Thyroid gland (tissue), 4 donors: ENCODE data around the gene RHOB. TPM values are rescaled to one million over a fixed set of nuclear protein-coding genes. Genes with fewer than 3 reads are reported as not detected.

Experiments used
- DNase-seq, 2 donors: peaks; one replicate each; pipeline ENCODE4 v3.0.0-alpha.2; 2019
- H3K27ac ChIP-seq, 3 donors: fragments of 200-600 bp; sonication (generic); 1 replicate in 2 of 3; 2 replicates in 1 of 3; pipeline ENCODE4 v1.5.1; 2016 to 2019; ENCODE audit warnings: mild to moderate bottlenecking in 1 of 3, moderate library complexity in 1 of 3
- H3K27me3 ChIP-seq: fragments of 200-600 bp; sonication (generic); one replicate; pipeline ENCODE4 v1.5.1; 2019
- H3K36me3 ChIP-seq, 2 donors: fragments of 200-600 bp; sonication (generic); one replicate each; pipeline ENCODE4 v1.5.1; 2016 to 2019
- H3K4me1 ChIP-seq, 2 donors: fragments of 200-600 bp; sonication (generic); one replicate each; pipeline ENCODE4 v1.5.1; 2017 to 2019
- H3K4me3 ChIP-seq, 3 donors: fragments of 200-600 bp; sonication (generic); replicated peaks in 1 of 3; 1 replicate in 2 of 3; 2 replicates in 1 of 3; pipeline ENCODE4 v1.5.1; 2016; ENCODE audit warnings: mild to moderate bottlenecking in 1 of 3
- H3K9me3 ChIP-seq: fragments of 200-600 bp; sonication (generic); one replicate; pipeline ENCODE4 v1.5.1; 2017
- CTCF ChIP-seq, 6 experiments: fragments of 200-600 bp in 3 of 6; fragments of 450-650 bp in 3 of 6; sonication (generic) in 3 of 6; IDR thresholded peaks; one replicate each; pipeline ENCODE4 v1.5.1; 2016 to 2019; ENCODE audit warnings: antibody characterized with exemption in 6 of 6, mild to moderate bottlenecking in 2 of 6, inconsistent platforms in 1 of 6, moderate library complexity in 1 of 6
- POLR2A ChIP-seq, 2 donors: fragments of 450-650 bp; IDR thresholded peaks; one replicate each; pipeline ENCODE4 v1.6.1; 2017; ENCODE audit warnings: antibody characterized with exemption in 2 of 2, mild to moderate bottlenecking in 2 of 2, moderate library complexity in 1 of 2
- WGBS, 2 donors: methylation state at CpG; one replicate each; pipeline ENCODE4 v1.1.5; 2017; 5-methylcytosine and 5-hydroxymethylcytosine counted together
- intact Hi-C: fragments of 100-400 bp; cut with DNase I; formaldehyde crosslinking; loops from one replicate; pipeline ENCODE4 v1.15.1; 2023
- total RNA-seq, 4 donors: library from RNA; depleted of rRNA; stranded (reverse); fragments of >200 nt; gene quantifications; one replicate each; pipeline ENCODE4 v1.2.3, GENCODE V29; 2016

The RHOB gene
- total RNA-seq, 4 donors from 2014 or later: 238 to 381 (median 271) TPM

- no peak for TF ChIP-seq POLR2A (IDR thresholded peaks at IDR 0.05)
- no peak for TF ChIP-seq CTCF (IDR thresholded peaks at IDR 0.05)
- intact Hi-C loops: no loop called here
- Histone ChIP-seq H3K9me3 (no peaks in the 10 kb centered on the region), H3K36me3 (no peaks in the 10 kb centered on the region), H3K4me1 (peaks cover 0 to 6% of the 10 kb centered on the region in 2 donors), H3K27me3 (no peaks in the 10 kb centered on the region), H3K27ac (no peak overlapping the region), H3K4me3 (no peak overlapping the region)
- DNase-seq: no peak
- 94% methylated on average over 7 of the region's 7 CpGs for WGBS, 2 donors
Observed at GRCh38 chr2:20474757-20475566, 28.1 kb downstream of the RHOB start.

- no peaks in the 10 kb centered on the region for H3K27me3 ChIP-seq
- H3K27ac ChIP-seq: no peak overlapping the region
- no peaks in the 10 kb centered on the region for H3K36me3 ChIP-seq
- H3K9me3 ChIP-seq: no peaks in the 10 kb centered on the region
- H3K4me1 ChIP-seq: peaks cover 0 to 6% of the 10 kb centered on the region in 2 donors
- WGBS, 2 donors: 95 to 97% methylated on average over 3 of the region's 3 CpGs
- intact Hi-C loops: no loop called here
- no peak overlapping the region for H3K4me3 ChIP-seq
- no peak for TF ChIP-seq CTCF (IDR thresholded peaks at IDR 0.05)
- no peak for TF ChIP-seq POLR2A (IDR thresholded peaks at IDR 0.05)
- DNase-seq: no peak
Observed at GRCh38 chr2:20475567-20475952, 28.7 kb downstream of the RHOB start.

GRCh38 chr2:20476481-20476880 lies 29.6 kb downstream of the RHOB start:
- intact Hi-C loops: no loop called here
- no peaks in the 10 kb centered on the region for H3K9me3 ChIP-seq
- no peak overlapping the region for H3K4me3 ChIP-seq
- H3K36me3 ChIP-seq: no peaks in the 10 kb centered on the region
- no peak for TF ChIP-seq CTCF (IDR thresholded peaks at IDR 0.05)
- no peak for TF ChIP-seq POLR2A (IDR thresholded peaks at IDR 0.05)
- H3K27me3 ChIP-seq: no peaks in the 10 kb centered on the region
- peaks cover 0 to 6% of the 10 kb centered on the region in 2 donors for H3K4me1 ChIP-seq
- H3K27ac ChIP-seq: no peak overlapping the region
- DNase-seq: no peak
- WGBS, 2 donors: 93 to 98% methylated on average over 1 of the region's 1 CpG

DNA sequence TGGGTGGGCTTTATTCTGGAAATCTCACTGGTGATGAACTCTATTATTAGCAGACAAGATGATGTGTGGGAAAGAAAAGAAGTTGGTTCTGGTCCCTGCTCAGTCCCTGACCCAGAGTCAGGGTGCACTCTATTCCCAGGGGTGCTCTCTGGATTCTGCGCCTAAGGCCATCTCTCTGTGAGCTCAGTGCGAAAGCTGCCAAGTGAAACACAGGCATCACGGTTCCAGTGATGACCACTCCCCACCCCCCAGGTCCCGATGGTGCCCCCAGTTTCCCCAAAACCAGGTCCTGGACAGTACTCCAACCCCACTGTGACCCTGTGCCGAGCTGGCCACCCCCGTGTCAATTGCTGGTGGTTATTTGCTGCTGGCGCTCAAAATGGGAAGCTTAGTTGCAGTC lies 30.1 kb downstream of the RHOB start:
- TF ChIP-seq CTCF (IDR thresholded peaks at IDR 0.05) (no peak), POLR2A (IDR thresholded peaks at IDR 0.05) (no peak)

GRCh38 chr2:20478961-20479360 lies 32.1 kb downstream of the RHOB start:
- H3K4me1 ChIP-seq: peaks cover 0 to 11% of the 10 kb centered on the region in 2 donors
- intact Hi-C loops: no loop called here
- no peak overlapping the region for H3K4me3 ChIP-seq
- no peaks in the 10 kb centered on the region for H3K27me3 ChIP-seq
- TF ChIP-seq CTCF (IDR thresholded peaks at IDR 0.05): no peak
- no peak for TF ChIP-seq POLR2A (IDR thresholded peaks at IDR 0.05)
- WGBS, 2 donors: 93 to 96% methylated on average over 7 of the region's 7 CpGs
- no peaks in the 10 kb centered on the region for H3K9me3 ChIP-seq
- H3K27ac ChIP-seq: no peak overlapping the region
- no peak for DNase-seq
- no peaks in the 10 kb centered on the region for H3K36me3 ChIP-seq

More for the DNA sequence above, 30.1 kb downstream of the RHOB start:
- Histone ChIP-seq H3K27ac (no peak overlapping the region), H3K9me3 (no peaks in the 10 kb centered on the region), H3K4me3 (no peak overlapping the region), H3K27me3 (no peaks in the 10 kb centered on the region), H3K36me3 (no peaks in the 10 kb centered on the region), H3K4me1 (peaks cover 0 to 3% of the 10 kb centered on the region in 2 donors)
- intact Hi-C loops: no loop called here
- DNase-seq: no peak
- 85 to 92% methylated on average over 3 to 5 of the region's 7 CpGs for WGBS, 2 donors
